BJ (cell line): ENCODE data around the gene NDUFV2. TPM values are rescaled to one million over a fixed set of nuclear protein-coding genes. Genes with fewer than 3 reads are reported as not detected.

Source experiments
- CTCF ChIA-PET: fragments of 350-600 bp; formaldehyde crosslinking; extraction: SDS; loops from one replicate; lab custom pipeline; 2021; ENCODE audit warnings: antibody characterized with exemption, inconsistent platforms; lab: Yijun Ruan, JAX
- POLR2A ChIA-PET: fragments of 300-600 bp; sonication (Branson Sonifier 250); formaldehyde crosslinking; extraction: SDS; loops from one replicate; lab custom pipeline; 2021; ENCODE audit warnings: antibody characterized with exemption; lab: Charles Lee
- DNase-seq: peaks from one replicate; pipeline ENCODE4 v3.0.0-alpha.2; 2011; ENCODE audit warnings: low read depth
- H3K27me3 ChIP-seq: 2 replicates; pipeline ENCODE4 v1.6.0; 2011; ENCODE audit warnings: low read length; ENCODE audit not compliant: control insufficient read depth, insufficient read depth
- H3K36me3 ChIP-seq: 2 replicates; pipeline ENCODE4 v1.5.1; 2011; ENCODE audit warnings: low read length; ENCODE audit not compliant: control insufficient read depth, insufficient read depth
- H3K4me3 ChIP-seq: 2 replicates; pipeline ENCODE4 v1.5.1; 2011; ENCODE audit warnings: low read depth, mild to moderate bottlenecking, control low read depth, low read length
- polyA plus RNA-seq: library from polyadenylated mRNA; depleted of rRNA; stranded (reverse); fragments of >200 nt; gene quantifications from 2 replicates; pipeline ENCODE4 v1.2.3, GENCODE V29; 2011; rRNA removed
- TF ChIP-seq, protein P1 (sequence below): IDR thresholded peaks from 2 replicates; pipeline ENCODE4 v1.5.1; 2011; ENCODE audit warnings: low read depth, mild to moderate bottlenecking, control low read depth, inconsistent platforms, low read length, moderate library complexity; ENCODE audit not compliant: insufficient read depth

Gene NDUFV2
- polyA plus RNA-seq, 1 experiment: 70.0 TPM

DNA sequence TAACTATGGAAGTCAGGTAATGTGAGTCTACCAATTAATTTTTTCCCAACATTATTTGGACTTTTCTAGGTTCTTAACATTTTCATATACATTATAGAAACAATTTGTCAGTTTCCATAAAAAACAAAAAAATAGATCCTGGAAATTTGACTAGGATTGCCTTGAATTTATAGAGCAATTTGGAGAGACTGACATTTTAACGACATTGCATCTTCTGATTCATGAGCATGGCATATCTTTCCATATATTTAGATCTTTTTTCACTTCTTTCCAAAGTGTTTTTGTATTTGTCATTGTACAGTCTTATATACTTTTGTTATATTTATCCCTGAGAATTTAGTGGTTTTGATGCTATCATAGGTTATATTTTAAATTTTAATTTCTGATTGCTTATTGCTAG, 76.1 kb downstream of the NDUFV2 start:
- Histone ChIP-seq H3K36me3 (no peaks in the 10 kb centered on the region), H3K4me3 (no peak overlapping the region), H3K27me3 (no peaks in the 10 kb centered on the region)
- TF ChIP-seq, protein P1, sequence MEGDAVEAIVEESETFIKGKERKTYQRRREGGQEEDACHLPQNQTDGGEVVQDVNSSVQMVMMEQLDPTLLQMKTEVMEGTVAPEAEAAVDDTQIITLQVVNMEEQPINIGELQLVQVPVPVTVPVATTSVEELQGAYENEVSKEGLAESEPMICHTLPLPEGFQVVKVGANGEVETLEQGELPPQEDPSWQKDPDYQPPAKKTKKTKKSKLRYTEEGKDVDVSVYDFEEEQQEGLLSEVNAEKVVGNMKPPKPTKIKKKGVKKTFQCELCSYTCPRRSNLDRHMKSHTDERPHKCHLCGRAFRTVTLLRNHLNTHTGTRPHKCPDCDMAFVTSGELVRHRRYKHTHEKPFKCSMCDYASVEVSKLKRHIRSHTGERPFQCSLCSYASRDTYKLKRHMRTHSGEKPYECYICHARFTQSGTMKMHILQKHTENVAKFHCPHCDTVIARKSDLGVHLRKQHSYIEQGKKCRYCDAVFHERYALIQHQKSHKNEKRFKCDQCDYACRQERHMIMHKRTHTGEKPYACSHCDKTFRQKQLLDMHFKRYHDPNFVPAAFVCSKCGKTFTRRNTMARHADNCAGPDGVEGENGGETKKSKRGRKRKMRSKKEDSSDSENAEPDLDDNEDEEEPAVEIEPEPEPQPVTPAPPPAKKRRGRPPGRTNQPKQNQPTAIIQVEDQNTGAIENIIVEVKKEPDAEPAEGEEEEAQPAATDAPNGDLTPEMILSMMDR: no peak
- CTCF ChIA-PET: interaction anchor here (1.1 kb wide), 1 partner anchor 105 kb away, joined by 3 read pairs; no protein-coding TSS in a partner anchor
- DNase-seq: no peak
- POLR2A ChIA-PET: no interaction called here

DNA sequence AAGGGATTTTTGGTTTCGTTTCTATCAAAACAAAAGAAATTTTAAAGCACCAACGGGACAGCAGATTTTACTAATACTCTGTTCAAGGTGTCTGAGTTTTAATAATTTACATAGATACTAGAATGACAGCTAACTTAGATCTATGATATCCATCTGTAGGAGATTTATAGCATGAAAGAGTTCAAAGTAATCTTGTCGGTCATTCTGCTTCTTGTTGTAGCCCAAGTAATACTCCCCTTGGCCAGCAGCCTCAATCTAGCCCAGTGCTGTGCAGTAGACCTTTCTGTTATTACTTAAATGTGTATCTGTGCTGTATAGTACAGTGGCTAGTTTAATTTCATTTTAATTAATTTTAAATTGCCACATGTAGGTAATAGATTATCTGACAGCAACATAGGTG, 78.8 kb downstream of the NDUFV2 start:
- CTCF ChIA-PET: interaction anchor here (1.8 to 2.7 kb wide), 2 partner anchors 108 to 336 kb away, joined by 7 to 11 read pairs; no protein-coding TSS in a partner anchor
- Histone ChIP-seq H3K4me3 (no peak overlapping the region), H3K27me3 (no peaks in the 10 kb centered on the region), H3K36me3 (peaks cover 1% of the 10 kb centered on the region; the same call in 1 of the 2 replicates)
- TF ChIP-seq, protein P1: no peak
- POLR2A ChIA-PET: no interaction called here
- DNase-seq: no peak

DNA sequence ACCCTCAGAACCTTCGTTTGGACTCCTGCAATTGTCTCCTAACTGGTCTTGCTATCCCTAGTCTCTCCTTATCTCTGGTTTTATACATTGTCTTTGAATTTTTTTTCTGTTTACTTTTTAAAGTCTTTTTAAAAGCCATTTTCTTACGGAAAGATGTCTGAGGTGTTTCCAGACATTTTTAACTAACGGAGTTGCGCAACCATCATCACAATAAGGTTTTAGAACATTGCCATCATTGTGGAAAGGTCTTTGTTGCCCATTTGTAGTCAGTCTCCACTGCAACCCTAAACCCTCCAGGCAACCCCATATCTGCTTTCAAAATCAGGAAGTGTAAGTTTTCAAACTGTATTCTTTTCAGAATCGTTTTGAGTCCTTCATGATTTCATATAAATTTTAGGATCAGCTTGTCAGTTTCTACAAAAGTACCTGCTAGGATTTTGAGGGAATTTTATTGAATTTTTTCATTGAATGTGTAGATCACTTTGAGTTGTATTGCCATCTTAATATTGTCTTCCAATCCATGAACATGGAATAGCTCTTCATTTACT, 80.4 kb downstream of the NDUFV2 start:
- ChIA-PET POLR2A (no interaction called here), CTCF (interaction anchor here (2.7 kb wide), 1 partner anchor 109 kb away, joined by 11 read pairs; no protein-coding TSS in a partner anchor)
- no peak for DNase-seq
- TF ChIP-seq, protein P1: no peak
- H3K27me3 ChIP-seq: no peaks in the 10 kb centered on the region
- H3K36me3 ChIP-seq: peaks cover 1% of the 10 kb centered on the region; the same call in 1 of the 2 replicates
- no peak overlapping the region for H3K4me3 ChIP-seq

Other genes with a start within 250 kb of the NDUFV2 start
- gene ANKRD12, start 34.1 kb downstream of the NDUFV2 start, polyA plus RNA-seq: 3.0 and 5.2 TPM in 2 replicates
- gene TWSG1, start 232.1 kb downstream of the NDUFV2 start, polyA plus RNA-seq: 127 and 167 TPM in 2 replicates